ENCODE measurements around the gene ADAM22.

The ADAM22 gene

DNA sequence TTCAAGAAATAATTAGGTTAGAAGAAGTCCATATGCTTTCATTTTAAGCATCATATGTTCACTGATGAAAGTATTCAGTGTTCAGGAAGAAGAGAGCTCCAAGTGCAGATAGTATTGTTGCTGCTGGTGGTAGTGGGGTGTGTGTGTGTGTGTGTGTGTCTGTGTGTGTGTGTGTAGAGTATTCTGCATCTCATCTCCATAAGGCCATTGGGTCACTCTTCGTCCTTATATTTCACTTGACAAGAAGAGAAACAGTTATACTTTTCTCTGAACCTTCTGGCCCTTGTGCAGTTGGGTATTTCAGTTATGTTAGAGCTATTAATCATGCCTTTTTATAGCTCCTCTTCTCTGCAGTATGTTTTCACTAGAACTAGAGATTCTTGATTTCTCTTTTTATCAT, 26.2 kb downstream of the ADAM22 start:
- DNase-seq (ENCODE audit: low read depth in 2 of 2, low spot score in 1 of 2) = no peak

DNA sequence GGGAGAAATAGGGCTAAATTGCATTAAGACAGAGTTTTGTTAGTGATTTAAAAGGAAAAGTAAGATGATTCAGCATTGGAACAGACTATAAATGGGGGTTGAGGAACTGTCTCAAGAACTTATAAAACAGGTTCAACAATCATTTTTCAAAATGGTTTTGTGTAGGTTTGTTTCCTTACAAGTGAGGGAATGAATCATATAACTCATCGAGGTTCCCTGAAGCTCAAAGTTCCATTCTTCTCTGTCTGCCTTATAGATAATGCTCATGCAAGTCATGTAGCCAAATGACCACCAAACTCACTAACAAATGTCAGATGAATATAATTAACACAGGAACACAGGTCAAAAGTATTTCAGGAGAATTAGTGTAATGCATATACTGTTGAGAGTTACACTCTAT, 27.7 kb downstream of the ADAM22 start:
- no peak for DNase-seq (ENCODE audit: low read depth in 2 of 2, low spot score in 1 of 2)

DNA sequence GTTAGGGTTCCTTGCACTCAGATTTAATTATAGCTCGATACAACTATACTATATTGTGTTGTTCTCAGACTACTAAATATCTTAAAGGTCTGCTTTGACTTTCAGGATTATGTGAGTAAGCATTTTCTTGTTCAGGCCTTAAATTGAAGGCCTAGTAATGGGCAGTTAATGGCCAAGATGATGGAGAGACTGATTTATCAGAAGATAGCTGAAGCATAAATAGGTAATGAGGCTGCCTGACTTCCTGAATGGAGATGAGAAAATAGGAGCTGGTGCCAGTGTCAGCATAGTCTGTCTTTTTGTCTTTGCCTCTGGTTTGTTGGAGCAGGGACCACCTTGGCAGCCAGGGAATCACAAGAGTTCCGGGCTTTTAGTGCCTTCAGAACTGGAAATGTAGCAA, 32.2 kb downstream of the ADAM22 start:
- no peak for DNase-seq (ENCODE audit: low read depth in 2 of 2, low spot score in 1 of 2)

DNA sequence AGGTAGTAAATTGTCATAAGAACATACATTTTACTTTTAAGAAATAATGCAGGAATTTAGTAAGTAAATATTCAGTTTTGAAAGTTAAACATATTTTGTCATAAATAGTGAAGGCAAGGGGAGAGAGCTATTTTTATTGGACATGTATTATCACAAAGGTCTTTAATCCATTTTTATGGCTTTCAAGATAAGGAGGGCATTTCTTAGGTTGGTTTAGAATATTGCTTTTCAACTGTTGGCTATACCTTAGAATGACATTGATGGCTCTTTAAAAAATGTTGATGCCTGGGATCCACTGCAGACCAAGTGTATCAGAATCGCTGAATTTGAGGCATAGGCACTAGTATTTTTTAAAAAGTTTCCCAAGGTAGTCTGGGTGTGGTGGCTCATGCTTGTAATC, 34.0 kb downstream of the ADAM22 start:
- DNase-seq (ENCODE audit: low read depth in 2 of 2, low spot score in 1 of 2) = no peak

DNA sequence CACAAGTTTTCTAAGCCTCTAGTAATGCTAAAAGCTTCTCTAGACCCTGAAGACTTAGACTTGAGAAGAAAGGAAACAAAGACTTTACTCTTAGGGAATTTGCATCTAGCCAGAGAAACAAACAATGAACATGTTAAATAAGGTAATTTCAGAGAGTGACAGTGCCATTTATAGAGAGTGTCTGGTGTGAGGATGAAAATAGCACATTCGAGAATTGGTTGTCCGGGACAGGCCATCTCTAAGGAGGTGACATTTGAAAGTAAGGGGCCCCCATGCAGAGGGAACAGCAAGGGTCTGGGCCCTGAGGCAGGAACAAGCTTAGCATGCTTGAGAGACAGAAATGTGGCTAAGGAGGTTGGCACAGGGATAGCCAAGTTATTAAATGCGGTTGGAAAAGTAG, 48.1 kb downstream of the ADAM22 start:
- no peak for DNase-seq (ENCODE audit: low read depth in 2 of 2, low spot score in 1 of 2)

DNA sequence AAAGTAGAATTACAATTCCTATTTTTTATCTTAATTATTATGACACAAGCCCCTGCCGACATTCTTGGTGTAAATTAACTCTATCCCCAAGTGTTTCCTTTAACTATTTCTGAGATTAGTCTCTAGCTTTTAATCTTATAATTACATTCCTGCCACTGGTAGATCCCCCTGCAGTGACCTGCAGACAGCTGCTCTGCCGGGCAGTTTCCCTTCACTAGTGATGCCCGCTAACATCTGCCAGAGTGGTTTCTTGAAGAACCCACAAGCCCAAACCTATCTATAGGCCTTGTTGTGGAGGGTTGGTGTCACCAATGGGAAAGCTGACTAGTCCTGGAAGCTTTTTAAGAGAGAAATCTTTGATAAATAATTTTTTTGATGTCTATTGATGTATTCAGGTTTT, 50.0 kb downstream of the ADAM22 start:
- no peak for DNase-seq (ENCODE audit: low read depth in 2 of 2, low spot score in 1 of 2)

DNA sequence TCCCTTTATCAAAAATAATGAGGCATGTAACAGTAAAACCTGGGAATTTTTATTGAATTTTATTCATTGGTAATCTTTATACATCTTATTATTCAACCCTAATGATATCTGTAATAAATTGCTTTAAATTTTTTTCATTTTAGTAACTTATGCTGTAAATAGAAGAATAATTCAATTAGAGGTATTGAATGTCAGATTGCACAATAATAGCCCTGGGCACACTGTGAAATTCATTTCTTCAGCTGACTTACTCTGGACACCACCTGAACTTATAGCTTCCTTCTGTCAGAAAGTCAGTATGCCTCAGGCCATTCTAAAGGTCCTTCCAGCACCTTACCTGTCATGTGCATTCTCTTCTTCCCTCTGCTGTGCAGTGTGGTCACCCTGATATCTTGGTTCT, 59.2 kb downstream of the ADAM22 start:
- DNase-seq (ENCODE audit: low read depth in 2 of 2, low spot score in 1 of 2) = no peak

DNA sequence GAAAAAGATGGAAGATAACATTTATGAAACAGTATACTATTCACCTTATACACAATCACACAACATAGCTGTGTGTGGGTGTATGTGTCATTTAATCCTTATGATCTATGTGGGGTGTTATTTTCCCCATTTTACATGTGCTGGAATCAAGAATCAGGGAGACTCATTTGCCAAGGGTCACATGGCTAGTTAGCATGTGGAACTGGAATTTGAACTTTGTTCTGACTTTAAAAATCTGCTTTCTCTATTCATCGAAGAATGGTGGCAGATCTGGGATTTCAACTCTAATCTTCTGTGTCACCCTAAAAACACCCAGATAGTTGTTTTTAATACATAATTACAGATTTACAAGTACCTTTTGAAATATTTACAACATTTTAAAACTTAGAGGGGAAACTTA, 65.2 kb downstream of the ADAM22 start:
- no peak for DNase-seq (ENCODE audit: low read depth in 2 of 2, low spot score in 1 of 2)

DNA sequence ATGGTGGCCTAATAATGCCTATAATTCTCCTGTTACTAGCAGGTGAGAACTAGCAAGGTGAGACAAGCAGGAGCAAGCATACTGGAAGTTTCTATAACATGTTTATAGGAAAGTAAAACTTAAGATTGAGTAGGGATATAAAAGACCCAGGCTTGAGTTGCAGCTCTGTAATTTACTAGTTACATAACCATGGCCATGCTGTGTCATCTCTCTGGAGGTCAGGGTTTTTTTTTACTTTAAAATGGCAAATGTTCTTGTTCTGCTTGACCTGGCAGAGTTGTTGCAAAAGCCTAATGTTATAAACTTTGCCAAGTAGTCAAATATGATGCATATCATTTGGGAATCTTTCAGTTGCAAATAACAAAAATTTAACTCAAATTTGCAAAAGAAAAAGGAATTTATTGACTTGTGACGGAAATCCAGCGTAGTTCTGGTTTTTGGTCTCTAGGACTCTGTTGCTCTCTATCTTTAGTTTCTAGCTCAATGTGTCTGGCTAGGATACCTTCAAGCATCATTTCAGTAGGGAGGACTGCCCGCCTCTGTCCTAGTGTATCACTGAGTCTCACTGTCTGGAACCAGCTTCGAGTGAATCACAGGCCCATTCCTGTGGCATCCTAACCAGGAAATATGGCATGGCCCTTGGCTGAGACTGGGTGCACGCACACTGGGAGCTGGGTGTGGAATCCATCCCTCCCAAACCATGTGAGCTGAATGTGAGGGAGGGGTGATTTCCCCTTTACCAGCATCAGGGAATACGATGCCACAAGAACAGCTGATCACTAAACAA, 67.9 kb downstream of the ADAM22 start:
- no peak for DNase-seq (ENCODE audit: low read depth in 2 of 2, low spot score in 1 of 2)

DNA sequence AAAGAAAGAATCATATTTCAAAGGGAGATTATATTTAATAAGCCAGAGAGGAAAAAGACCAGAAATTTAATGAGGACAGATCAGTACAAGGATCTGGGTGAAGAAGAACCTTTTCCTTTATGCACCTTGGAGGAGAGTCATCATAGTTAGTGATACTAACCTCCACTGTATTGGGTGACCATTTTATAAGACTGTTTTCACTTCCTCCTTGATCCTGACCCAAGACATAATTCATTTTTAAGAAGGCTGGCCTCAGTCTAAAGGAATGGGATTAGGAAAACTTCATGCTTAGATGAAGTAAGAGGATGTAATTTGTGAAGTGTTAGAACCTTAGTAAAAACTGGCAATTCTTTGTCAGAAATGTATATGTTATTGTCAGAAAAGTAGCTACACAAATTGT, 68.6 kb downstream of the ADAM22 start:
- DNase-seq (ENCODE audit: low read depth in 2 of 2, low spot score in 1 of 2) = no peak

DNA sequence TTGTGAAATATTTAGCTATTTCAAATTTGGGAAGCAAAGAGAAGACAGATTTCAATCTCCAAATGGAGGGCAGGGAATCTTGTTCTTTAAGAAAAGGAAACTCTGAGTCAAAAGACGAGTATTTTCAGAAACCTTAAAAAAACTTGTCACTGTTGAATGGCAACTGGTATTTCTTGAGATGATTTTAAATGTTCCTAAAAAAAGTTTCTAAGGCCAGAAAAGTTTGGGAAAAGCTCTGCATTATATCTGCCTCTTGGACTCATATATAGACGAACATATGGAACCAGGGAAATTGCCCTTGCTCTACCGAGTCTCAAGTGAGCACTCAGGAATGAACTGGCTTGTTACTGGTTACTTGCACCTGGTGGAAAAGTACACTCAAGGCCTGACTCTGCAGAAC, 69.5 kb downstream of the ADAM22 start:
- no peak for DNase-seq (ENCODE audit: low read depth in 2 of 2, low spot score in 1 of 2)

DNA sequence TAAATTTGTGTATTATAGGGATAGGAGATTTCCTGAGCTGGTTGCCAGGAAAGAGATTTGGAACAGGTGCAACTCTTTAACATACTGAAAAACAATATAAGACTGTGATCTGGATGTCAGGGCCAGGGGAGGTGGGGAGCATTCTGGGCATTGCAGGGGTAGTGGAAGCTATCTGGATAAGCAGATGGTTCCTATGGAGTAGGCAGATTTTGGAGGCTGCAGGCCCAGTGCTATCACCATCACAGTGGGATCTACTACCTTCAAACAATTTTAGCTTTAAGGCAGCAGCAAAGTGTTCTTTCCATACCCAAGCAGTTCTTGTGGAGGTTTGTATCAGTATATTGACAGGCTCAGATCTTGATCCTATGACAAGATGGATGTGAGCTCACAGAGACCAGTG, 71.1 kb downstream of the ADAM22 start:
- DNase-seq (ENCODE audit: low read depth in 2 of 2, low spot score in 1 of 2) = no peak

DNA sequence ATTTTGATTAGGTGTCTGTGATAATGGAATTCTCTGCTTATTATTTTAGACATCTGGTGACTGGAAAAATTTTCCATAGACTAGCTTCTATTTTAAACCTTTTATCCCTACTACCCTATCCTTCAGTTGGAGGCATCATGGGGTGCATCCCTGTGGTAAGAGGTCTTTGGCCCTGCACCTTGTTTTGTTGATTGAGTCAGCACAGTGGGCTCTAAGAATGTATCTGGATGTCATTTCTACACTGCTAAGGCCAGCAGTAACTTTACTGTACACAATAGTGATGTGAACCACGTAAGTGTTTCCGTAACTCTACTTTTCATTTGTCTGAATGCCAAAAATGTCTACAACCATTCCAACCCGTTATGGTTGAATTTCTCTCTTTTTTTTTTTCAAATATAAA, 75.6 kb downstream of the ADAM22 start:
- DNase-seq (ENCODE audit: low read depth in 2 of 2, low spot score in 1 of 2) = no peak

DNA sequence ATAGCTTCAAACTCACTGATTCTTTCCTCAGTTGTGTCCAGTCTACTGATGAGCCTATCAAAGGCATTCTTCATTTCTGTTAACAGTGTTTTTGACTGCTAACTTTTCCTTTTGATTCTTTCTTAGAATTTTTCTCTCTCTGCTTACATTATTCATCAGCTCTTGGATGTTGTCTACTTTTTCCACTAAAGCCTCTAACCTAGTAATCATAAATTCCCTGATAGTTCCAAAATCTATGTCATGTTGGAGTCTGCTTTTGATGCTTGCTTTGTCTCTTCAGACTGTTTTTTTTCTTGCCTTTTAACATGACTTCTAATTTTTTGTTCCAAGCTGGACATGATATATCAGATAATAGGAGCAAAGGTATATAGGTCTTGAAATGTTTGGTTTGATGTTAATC, 78.0 kb downstream of the ADAM22 start:
- DNase-seq (ENCODE audit: low read depth in 2 of 2, low spot score in 1 of 2) = no peak

DNA sequence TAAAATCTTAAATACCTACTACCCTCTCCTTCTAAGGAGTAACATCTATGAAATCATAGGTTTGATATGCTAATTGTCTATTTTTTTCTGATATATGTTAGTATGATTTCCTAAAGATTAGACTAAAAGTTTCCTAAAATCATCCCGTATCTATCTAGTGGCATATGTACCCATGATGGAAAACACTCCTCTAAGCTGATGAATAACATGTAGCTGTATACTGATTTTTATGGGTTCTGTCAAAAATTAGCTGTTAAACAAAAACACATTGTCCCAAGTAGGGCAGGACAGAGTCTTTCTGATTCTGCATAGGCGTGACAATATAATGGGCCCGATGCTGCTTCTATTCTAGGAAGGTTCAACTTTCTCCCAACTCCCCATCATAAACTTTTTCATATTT, 79.9 kb downstream of the ADAM22 start:
- no peak for DNase-seq (ENCODE audit: low read depth in 2 of 2, low spot score in 1 of 2)

DNA sequence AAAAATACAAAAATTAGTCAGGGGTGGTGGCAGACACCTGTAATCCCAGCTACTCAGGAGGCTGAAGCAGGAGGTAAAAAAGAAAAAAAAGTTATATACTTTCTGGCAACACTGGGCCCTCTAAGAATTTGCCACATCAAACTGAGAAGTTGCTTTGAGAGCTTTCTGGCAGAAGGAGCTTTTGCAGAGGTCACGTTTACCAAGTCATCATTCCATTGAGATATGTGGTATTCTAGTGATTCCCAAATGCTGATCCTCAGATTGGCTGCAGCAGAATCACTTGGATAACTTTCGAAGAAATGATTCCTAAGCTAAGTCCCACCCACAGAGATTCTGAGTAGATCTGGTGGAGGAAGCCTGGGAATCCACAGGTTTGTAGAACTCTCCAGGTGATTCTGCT, 80.5 kb downstream of the ADAM22 start:
- no peak for DNase-seq (ENCODE audit: low read depth in 2 of 2, low spot score in 1 of 2)

DNA sequence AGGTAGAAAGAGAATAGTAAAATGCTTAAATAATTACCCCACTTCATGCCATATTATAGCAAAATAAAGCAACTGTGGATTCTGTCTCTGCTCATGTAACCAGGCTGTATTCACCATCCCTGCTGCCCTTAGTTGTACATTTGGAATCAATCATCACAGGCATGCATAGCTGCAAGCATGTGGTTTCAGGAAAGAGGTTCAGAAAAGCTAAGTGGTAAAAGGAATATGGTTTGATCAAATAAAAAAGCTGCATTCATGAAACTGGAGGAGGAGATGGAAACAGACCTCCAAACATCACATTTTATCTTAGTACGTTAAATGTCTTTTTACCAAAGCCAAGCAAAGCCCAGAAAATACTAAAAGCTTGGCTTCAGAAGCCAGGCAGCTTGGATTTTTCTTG, 81.3 kb downstream of the ADAM22 start:
- DNase-seq (ENCODE audit: low read depth in 2 of 2, low spot score in 1 of 2) = no peak

DNA sequence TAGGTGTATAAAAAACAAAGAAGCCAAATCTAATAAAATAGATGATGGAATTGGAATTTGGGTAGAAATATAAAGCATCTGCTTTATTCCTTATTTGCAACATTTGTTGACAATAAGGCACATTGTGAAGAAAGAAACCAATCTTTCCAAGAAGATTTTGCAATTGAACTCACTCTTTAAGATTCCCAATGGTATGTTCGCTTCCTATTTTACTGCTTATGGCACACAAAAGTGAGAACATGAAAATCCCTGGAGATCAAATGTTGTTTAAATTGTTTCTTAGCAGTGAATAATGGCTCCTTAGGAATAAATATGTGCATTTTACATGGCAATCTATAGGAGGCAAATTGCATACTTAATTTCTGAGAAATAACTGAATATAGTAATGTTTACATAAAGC, 84.5 kb downstream of the ADAM22 start:
- no peak for DNase-seq (ENCODE audit: low read depth in 2 of 2, low spot score in 1 of 2)

DNA sequence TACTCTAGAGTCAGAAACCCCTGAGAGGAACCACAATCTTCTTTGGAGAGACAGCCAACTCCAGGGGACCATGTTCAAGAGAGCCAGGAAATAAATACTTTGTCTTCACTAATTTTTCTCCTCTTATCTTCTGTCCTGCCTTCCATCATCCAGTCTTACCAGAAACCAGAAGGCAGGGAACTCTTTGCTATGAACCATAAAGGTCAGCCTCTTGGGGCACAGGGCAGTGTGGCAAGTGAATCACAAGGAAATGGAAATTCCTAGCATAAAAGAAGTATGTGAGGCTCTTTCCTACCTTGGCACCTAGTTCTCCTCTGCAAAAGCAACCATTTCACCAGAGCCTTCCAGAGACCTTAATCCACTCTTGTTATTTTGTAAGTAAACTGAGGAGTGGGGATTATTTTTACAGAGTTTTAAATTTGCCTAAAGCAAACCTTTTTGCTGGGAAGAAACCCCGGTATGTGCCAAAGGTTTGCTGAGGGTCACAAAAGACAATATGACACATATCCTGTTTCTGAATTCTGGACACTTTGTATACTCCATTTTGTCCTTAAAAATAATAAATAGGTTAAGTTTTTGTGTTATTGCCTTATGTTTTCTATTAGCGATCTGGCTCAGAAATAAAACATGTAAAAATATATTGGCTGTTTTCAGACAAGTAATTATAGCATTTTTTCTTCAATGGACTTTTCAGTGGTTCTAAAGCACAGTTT, 87.1 kb downstream of the ADAM22 start:
- DNase-seq (ENCODE audit: low read depth in 2 of 2, low spot score in 1 of 2) = no peak

DNA sequence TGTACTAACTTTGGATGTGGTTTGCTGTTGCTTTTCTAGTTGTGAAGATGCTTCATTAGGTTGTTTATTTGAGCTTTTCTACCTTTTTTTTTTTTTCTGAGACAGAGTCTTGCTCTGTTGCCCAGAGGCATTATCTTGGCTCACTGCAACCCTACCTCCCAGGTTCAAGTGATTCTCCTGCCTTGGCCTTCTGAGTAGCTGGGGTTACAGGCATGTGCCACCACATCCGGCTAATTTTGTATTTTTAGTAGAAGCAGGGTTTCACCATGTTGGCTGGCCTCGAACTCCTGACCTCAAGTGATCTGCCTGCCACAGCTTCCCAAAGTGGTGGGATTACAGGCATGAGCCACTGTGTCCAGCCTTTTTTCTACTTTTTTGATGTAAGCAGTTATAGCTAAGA, 93.7 kb downstream of the ADAM22 start:
- DNase-seq (ENCODE audit: low read depth in 2 of 2, low spot score in 1 of 2) = no peak

DNA sequence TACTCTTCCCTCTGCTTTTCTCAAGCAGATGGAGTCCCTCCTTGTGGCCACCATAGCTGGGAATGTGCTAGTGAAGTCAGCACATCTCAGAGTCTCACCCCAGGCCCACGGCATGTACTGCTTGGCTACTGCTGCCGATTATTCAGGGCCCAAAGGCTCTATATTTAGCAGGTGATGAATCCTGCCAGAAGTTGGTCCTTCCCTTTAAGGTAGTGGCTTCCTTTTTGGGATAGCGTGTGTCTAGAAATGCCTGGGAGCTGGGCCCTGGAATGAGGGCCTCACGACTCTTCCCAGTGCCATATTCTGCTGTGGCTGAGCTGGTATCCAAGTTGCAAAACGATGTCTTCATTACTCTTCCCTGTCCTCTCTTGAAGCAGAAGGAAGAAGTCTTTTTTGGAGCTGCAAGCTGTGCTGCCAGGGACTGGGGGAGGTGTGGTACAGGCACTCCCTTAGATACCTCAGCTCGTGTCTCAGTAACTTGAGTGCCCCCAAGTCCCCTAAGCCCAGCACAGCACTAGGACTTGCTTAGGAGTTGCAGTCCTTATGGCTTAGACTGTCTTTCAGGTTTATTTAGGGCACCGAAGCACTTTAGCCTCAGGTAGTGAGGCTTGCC, 100.1 kb downstream of the ADAM22 start:
- no peak for DNase-seq (ENCODE audit: low read depth in 2 of 2, low spot score in 1 of 2)

DNA sequence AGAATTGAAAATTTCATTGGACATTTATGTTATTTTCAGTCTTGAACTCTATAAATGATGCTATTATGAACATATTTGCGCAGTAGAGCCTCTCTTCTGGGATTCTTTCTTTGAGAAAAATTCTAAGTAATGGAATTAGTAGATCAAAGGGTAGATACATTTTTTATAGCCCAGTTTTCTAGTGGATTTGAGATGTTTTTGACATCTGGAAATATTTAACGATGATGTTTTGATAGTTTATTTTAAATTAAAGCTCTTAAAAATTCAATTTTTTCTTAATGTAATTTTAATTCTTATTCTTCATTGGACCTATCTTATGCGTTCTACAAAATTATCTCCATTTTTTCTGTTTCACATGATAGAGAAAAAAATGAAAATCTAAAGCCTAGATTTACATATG, 103.0 kb downstream of the ADAM22 start:
- DNase-seq (ENCODE audit: low read depth in 2 of 2, low spot score in 1 of 2) = no peak

DNA sequence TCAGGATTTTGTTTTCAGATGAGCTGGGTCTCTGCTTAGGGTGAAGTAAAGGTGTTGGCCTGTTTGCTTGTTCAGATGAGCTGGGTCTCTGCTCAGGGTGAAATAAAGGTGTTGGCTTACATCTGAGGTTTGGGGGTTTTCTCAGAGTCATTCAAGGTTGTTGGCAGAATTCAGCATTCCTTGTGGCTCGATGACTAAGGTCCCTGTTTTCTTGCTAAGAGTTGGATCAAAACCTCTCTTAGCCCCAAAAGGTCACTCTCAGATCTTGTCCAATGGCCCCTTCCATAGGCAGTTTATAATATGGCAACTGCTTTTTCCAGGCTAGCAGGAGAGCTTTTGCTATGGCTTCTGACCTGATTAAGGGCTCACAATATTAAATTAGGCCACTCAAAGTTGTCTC, 106.6 kb downstream of the ADAM22 start:
- DNase-seq (ENCODE audit: low read depth in 2 of 2, low spot score in 1 of 2) = no peak
